PC-3 (cell line): ENCODE measurements around the gene ADAMTSL1. TPM values are rescaled to one million over a fixed set of nuclear protein-coding genes. Genes with fewer than 3 reads are reported as not detected.

ENCODE experiments used
- ATAC-seq: fragments of 200-7000 bp; cut with Tn5 transposase; 2 replicates; pipeline ENCODE4 v1.9.1; 2020; ENCODE audit warnings: mild to moderate bottlenecking, moderate library complexity
- BruUV-seq: library from RNA; stranded (reverse); fragments of 400-500 nt; replicated peaks from 2 replicates; lab custom pipeline; 2021; lab: Mats Ljungman, UMichigan
- CTCF ChIA-PET: fragments of 300-600 bp; sonication (Branson Sonifier 250); formaldehyde crosslinking; loops from one replicate; lab custom pipeline; 2022; ENCODE audit warnings: antibody characterized with exemption; lab: Charles Lee
- POLR2A ChIA-PET: fragments of 300-600 bp; sonication (Branson Sonifier 250); formaldehyde crosslinking; loops from one replicate; lab custom pipeline; 2022; ENCODE audit warnings: antibody characterized with exemption; ENCODE audit not compliant: unreplicated experiment; lab: Charles Lee
- DNase-seq: peaks from one replicate; pipeline ENCODE4 v3.0.0-alpha.2; 2015
- H2AFZ ChIP-seq: fragments of 300-600 bp; sonication (generic); 2 replicates; pipeline ENCODE4 v1.6.0; 2016; ENCODE audit warnings: antibody characterized with exemption, low read length
- H3F3A ChIP-seq: fragments of 300-600 bp; sonication (generic); one replicate; pipeline ENCODE4 v1.6.0; 2017; ENCODE audit warnings: antibody characterized with exemption, low read length, control low read depth, mild to moderate bottlenecking; ENCODE audit not compliant: unreplicated experiment
- H3K27ac ChIP-seq: fragments of 300-600 bp; sonication (generic); 2 replicates; pipeline ENCODE4 v1.5.1; 2016; ENCODE audit warnings: mild to moderate bottlenecking, low read length
- H3K27me3 ChIP-seq: fragments of 300-600 bp; sonication (generic); 2 replicates; pipeline ENCODE4 v1.6.1; 2016; ENCODE audit warnings: low read length, mixed read lengths
- H3K36me3 ChIP-seq: fragments of 300-600 bp; sonication (generic); 2 replicates; pipeline ENCODE4 v1.6.1; 2016; ENCODE audit warnings: low read depth, mixed run types, low read length, mixed read lengths
- H3K4me1 ChIP-seq: fragments of 300-600 bp; sonication (generic); 2 replicates; pipeline ENCODE4 v1.5.1; 2016; ENCODE audit warnings: low read length; ENCODE audit not compliant: insufficient read depth
- H3K4me2 ChIP-seq: fragments of 300-600 bp; sonication (generic); 2 replicates; pipeline ENCODE4 v1.6.0; 2016; ENCODE audit warnings: low read length
- H3K4me3 ChIP-seq: fragments of 300-600 bp; sonication (generic); 2 replicates; pipeline ENCODE4 v1.5.1; 2016; ENCODE audit warnings: mild to moderate bottlenecking, low read length, mixed read lengths
- H3K79me2 ChIP-seq: fragments of 300-600 bp; sonication (generic); 2 replicates; pipeline ENCODE4 v1.6.1; 2017; ENCODE audit warnings: low read length, mixed read lengths
- H3K9ac ChIP-seq: fragments of 300-600 bp; sonication (generic); 2 replicates; pipeline ENCODE4 v1.6.0; 2016; ENCODE audit warnings: mild to moderate bottlenecking, low read length
- H3K9me2 ChIP-seq: fragments of 300-600 bp; sonication (generic); replicated peaks from 2 replicates; pipeline ENCODE4 v1.6.1; 2016; ENCODE audit warnings: mixed run types, low read length, mixed read lengths
- H3K9me3 ChIP-seq: fragments of 300-600 bp; sonication (generic); 2 replicates; pipeline ENCODE4 v1.6.1; 2016; ENCODE audit warnings: low read length, mixed read lengths
- H4K20me1 ChIP-seq: fragments of 300-600 bp; sonication (generic); 2 replicates; pipeline ENCODE4 v1.6.1; 2016; ENCODE audit warnings: low read length, mixed read lengths
- EZH2 ChIP-seq: fragments of 300-600 bp; sonication (generic); IDR thresholded peaks from one replicate; pipeline ENCODE4 v1.6.1; 2017; ENCODE audit warnings: antibody characterized with exemption, mild to moderate bottlenecking, low read length; ENCODE audit not compliant: unreplicated experiment
- EZH2phosphoT487 ChIP-seq: fragments of 300-600 bp; sonication (generic); IDR thresholded peaks from 2 replicates; pipeline ENCODE4 v1.6.1; 2018; ENCODE audit warnings: mild to moderate bottlenecking, antibody characterized with exemption, low read length, borderline replicate concordance
- intact Hi-C: fragments of 100-400 bp; cut with micrococcal nuclease; formaldehyde crosslinking; loops from 2 replicates; pipeline ENCODE4 v1.9.0; 2023
- total RNA-seq: library from RNA; depleted of rRNA; stranded (reverse); fragments of >200 nt; gene quantifications from 2 replicates; pipeline ENCODE4 v1.2.3, GENCODE V29; 2014
- TF ChIP-seq, protein P1 (sequence below): fragments of 300-600 bp; sonication (generic); conservative IDR thresholded peaks from 2 replicates; pipeline ENCODE4 v1.5.1; 2017; ENCODE audit warnings: antibody characterized with exemption, low read depth, mild to moderate bottlenecking, low read length

The ADAMTSL1 gene
- total RNA-seq, 1 experiment from 2014 or later, result 0.26 TPM

DNA sequence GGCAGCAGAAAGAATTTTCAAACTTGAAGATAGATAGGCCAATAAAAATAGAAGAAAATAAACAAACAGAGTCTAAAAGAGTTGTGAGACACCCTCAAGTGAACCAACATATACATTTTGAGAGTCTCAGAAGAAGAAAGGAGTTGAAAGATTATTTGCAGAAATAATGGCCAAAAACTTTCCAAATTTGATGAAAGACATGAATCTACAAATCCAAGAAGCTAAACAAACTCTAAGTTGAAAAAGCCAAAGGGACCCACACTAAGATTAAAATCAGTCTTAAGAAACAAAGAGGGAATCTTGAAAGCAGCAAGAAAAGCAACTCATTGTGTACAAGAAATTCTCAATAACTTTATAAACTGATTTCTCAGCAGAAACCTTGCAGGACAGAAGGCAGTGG lies 422.1 kb downstream of the ADAMTSL1 start:
- no peaks in the 10 kb centered on the region for H3K4me1 ChIP-seq
- no peaks in the 10 kb centered on the region for H3F3A ChIP-seq
- DNase-seq (no peak), ATAC-seq (no peak)
- H3K4me2 ChIP-seq, result no peak overlapping the region
- intact Hi-C loops, result no loop called here
- no peaks in the 10 kb centered on the region for H4K20me1 ChIP-seq
- 0 out of 2 replicates have a peak, but pooled peaks cover 10% of the 10 kb centered on the region for H3K9me3 ChIP-seq
- no peak overlapping the region for H3K9ac ChIP-seq
- BruUV-seq, result no TSS peak
- ChIA-PET CTCF (no interaction called here), POLR2A (no interaction called here)
- H3K79me2 ChIP-seq, result no peaks in the 10 kb centered on the region
- H3K27ac ChIP-seq, result no peak overlapping the region
- H3K36me3 ChIP-seq, result no peaks in the 10 kb centered on the region
- no peaks in the 10 kb centered on the region for H3K9me2 ChIP-seq
- no peak for TF ChIP-seq EZH2
- TF ChIP-seq, protein P1, sequence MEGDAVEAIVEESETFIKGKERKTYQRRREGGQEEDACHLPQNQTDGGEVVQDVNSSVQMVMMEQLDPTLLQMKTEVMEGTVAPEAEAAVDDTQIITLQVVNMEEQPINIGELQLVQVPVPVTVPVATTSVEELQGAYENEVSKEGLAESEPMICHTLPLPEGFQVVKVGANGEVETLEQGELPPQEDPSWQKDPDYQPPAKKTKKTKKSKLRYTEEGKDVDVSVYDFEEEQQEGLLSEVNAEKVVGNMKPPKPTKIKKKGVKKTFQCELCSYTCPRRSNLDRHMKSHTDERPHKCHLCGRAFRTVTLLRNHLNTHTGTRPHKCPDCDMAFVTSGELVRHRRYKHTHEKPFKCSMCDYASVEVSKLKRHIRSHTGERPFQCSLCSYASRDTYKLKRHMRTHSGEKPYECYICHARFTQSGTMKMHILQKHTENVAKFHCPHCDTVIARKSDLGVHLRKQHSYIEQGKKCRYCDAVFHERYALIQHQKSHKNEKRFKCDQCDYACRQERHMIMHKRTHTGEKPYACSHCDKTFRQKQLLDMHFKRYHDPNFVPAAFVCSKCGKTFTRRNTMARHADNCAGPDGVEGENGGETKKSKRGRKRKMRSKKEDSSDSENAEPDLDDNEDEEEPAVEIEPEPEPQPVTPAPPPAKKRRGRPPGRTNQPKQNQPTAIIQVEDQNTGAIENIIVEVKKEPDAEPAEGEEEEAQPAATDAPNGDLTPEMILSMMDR, result no peak
- TF ChIP-seq EZH2phosphoT487, result no peak
- H3K27me3 ChIP-seq, result no peaks in the 10 kb centered on the region
- H2AFZ ChIP-seq, result no peak overlapping the region
- no peak overlapping the region for H3K4me3 ChIP-seq

DNA sequence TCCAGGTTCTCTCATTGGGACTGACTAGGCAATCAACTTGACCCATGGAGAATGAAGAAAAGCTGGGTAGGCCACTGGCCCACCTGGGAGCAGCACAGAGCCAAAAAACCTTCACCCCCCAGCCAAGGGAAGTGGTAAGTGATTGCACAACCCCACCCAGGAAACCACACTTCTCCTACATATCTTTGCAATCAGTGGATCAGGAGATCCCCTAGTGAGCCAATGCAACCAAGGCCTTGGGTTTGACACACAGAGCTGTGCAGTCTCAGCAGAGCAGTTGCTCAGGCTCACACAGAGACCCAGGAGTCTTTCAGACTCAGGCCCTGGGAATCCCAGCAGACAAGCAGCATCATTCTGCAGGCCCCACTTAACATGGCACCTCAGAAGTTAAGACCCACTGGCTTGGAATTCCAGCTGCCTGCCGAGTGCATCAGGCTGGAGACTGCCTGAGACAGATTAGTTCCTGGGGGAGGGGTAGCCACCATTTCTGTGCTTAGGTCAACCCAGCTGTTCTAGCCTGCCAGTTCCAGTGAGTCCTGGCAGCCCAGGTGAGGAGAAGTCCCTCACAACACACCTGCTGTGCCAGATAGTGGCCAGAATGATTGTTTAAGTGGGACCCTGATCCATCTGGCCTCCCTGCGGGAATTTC lies 422.7 kb downstream of the ADAMTSL1 start:
- ChIA-PET POLR2A (no interaction called here), CTCF (no interaction called here)
- H3K4me1 ChIP-seq, result no peaks in the 10 kb centered on the region
- BruUV-seq, result no TSS peak
- no peak overlapping the region for H3K9ac ChIP-seq
- H3K9me3 ChIP-seq, result 0 out of 2 replicates have a peak, but pooled peaks cover 10% of the 10 kb centered on the region
- no peaks in the 10 kb centered on the region for H3K79me2 ChIP-seq
- H2AFZ ChIP-seq, result no peak overlapping the region
- H3K36me3 ChIP-seq, result no peaks in the 10 kb centered on the region
- H3K9me2 ChIP-seq, result no peaks in the 10 kb centered on the region
- no peak overlapping the region for H3K4me2 ChIP-seq
- TF ChIP-seq, protein P1, result no peak
- TF ChIP-seq EZH2, result no peak
- TF ChIP-seq EZH2phosphoT487, result no peak
- no peaks in the 10 kb centered on the region for H4K20me1 ChIP-seq
- no peak overlapping the region for H3K27ac ChIP-seq
- no peaks in the 10 kb centered on the region for H3K27me3 ChIP-seq
- no peak for DNase-seq
- H3K4me3 ChIP-seq, result no peak overlapping the region
- ATAC-seq, result no peak
- no peaks in the 10 kb centered on the region for H3F3A ChIP-seq
- intact Hi-C loops, result no loop called here

DNA sequence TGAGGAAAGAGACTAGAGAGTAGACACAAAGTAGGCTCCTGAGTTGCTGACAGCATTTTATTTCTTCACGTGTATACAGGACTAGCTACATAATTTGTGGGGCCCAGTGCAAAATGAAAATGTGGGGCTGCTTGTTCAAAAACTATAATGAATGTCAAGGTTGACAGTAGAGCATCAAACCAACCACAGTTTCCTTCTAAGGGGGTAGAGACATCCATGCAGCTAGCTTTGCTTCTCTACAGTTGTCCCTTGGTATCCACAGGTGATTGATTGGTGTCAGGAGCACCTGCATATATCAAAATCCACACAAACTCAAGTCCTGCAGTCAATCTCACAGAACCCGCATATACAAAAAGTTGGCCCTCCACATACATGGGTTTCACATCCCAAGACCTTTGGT lies 429.5 kb downstream of the ADAMTSL1 start:
- H3K4me3 ChIP-seq, result no peak overlapping the region
- CTCF ChIA-PET, result no interaction called here
- no peaks in the 10 kb centered on the region for H3K9me3 ChIP-seq
- no TSS peak for BruUV-seq
- no peaks in the 10 kb centered on the region for H3K36me3 ChIP-seq
- DNase-seq, result no peak
- no peaks in the 10 kb centered on the region; the same call in 1 of the 2 replicates for H3K4me1 ChIP-seq
- POLR2A ChIA-PET, result no interaction called here
- H3K9ac ChIP-seq, result no peak overlapping the region
- H3K9me2 ChIP-seq, result no peaks in the 10 kb centered on the region
- no peak overlapping the region for H3K4me2 ChIP-seq
- no peak for TF ChIP-seq EZH2
- no peak for TF ChIP-seq EZH2phosphoT487
- TF ChIP-seq, protein P1, result no peak
- no peaks in the 10 kb centered on the region for H3K79me2 ChIP-seq
- no peak overlapping the region for H2AFZ ChIP-seq
- no peak for ATAC-seq
- intact Hi-C loops, result no loop called here
- no peaks in the 10 kb centered on the region for H3F3A ChIP-seq
- H4K20me1 ChIP-seq, result no peaks in the 10 kb centered on the region
- H3K27ac ChIP-seq, result no peak overlapping the region
- no peaks in the 10 kb centered on the region for H3K27me3 ChIP-seq
